ENCODE results near the gene TMEM179B. TPM values are rescaled to one million over a fixed set of nuclear protein-coding genes. Genes with fewer than 3 reads are reported as not detected.

Gene TMEM179B
- total and polyA plus RNA-seq, 9 of the 15 experiments (the other 6 are each of a cell fraction or from before 2014, with no cell fraction given), result 27.7 to 105 (median 37.0) TPM

DNA sequence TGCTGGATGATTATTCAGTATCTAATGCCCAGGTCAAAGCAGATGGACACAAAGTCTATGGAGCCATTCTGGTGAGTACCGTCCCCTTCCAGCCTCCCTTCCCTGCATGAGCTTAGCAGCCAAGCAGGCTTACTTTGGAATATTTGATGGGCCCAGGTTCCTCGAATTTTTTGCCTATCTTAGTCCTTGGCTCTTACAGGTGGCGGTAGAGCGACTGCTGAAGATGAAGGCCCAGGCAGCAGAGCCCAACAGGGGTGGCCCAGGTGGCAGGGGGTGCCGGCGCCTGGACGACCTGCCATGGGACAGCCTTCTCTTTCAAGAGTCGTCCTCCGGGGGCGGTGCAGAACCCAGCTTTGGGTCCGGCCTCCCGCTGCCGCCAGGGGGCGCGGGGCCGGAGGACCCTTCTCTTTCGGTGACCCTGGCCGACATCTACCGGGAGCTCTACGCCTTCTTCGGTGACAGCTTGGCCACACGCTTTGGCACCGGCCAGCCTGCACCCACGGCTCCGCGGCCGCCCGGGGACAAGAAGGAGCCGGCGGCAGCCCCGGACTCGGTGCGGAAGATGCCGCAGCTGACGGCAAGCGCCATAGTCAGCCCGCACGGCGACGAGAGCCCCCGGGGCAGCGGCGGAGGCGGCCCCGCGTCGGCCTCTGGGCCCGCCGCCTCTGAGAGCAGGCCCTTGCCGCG is 741 bp upstream of the TMEM179B start (continued):
- TF ChIP-seq, protein P1, sequence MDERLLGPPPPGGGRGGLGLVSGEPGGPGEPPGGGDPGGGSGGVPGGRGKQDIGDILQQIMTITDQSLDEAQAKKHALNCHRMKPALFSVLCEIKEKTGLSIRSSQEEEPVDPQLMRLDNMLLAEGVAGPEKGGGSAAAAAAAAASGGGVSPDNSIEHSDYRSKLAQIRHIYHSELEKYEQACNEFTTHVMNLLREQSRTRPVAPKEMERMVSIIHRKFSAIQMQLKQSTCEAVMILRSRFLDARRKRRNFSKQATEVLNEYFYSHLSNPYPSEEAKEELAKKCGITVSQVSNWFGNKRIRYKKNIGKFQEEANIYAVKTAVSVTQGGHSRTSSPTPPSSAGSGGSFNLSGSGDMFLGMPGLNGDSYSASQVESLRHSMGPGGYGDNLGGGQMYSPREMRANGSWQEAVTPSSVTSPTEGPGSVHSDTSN (CRISPR knock-in tag; IDR thresholded peaks at IDR 0.05; ENCODE audit: low read depth), result no peak
- TF ChIP-seq, protein P1 (tag; conservative IDR thresholded peaks at IDR 0.05; ENCODE audit: low read depth), result no peak
- TF ChIP-seq FOXJ2 (tag; IDR thresholded peaks at IDR 0.05), result no peak
- TF ChIP-seq NR2C1 (IDR thresholded peaks at IDR 0.05), result no peak; the same call in 1 of the 2 replicates
- TF ChIP-seq NR2C1 (tag; IDR thresholded peaks at IDR 0.05), result peak; percentile 66
- no peak for TF ChIP-seq ELF4 (CRISPR knock-in tag; IDR thresholded peaks at IDR 0.05)
- no peak for TF ChIP-seq RFX1 (IDR thresholded peaks at IDR 0.05)
- no peak for TF ChIP-seq KDM5B (IDR thresholded peaks at IDR 0.05; ENCODE audit: insufficient replicate concordance, low read depth, low read length)
- 0 out of 2 replicates have a peak, but pooled peaks have one; percentile 39 for TF ChIP-seq STAG1 (CRISPR knock-in tag; IDR thresholded peaks at IDR 0.05; ENCODE audit: borderline replicate concordance)
- TF ChIP-seq, protein P2, sequence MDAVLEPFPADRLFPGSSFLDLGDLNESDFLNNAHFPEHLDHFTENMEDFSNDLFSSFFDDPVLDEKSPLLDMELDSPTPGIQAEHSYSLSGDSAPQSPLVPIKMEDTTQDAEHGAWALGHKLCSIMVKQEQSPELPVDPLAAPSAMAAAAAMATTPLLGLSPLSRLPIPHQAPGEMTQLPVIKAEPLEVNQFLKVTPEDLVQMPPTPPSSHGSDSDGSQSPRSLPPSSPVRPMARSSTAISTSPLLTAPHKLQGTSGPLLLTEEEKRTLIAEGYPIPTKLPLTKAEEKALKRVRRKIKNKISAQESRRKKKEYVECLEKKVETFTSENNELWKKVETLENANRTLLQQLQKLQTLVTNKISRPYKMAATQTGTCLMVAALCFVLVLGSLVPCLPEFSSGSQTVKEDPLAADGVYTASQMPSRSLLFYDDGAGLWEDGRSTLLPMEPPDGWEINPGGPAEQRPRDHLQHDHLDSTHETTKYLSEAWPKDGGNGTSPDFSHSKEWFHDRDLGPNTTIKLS (IDR thresholded peaks at IDR 0.05; ENCODE audit: borderline replicate concordance, low read depth), result 0 out of 2 replicates have a peak, but pooled peaks have one; percentile 9
- TF ChIP-seq PHF20 (IDR thresholded peaks at IDR 0.05; ENCODE audit: partially characterized antibody), result peak; percentile 15
- TF ChIP-seq CBFB (CRISPR knock-in tag; IDR thresholded peaks at IDR 0.05), result no peak
- no peak; the same call in 1 of the 2 replicates for TF ChIP-seq ZNF24 (IDR thresholded peaks at IDR 0.05)
- no peak for TF ChIP-seq NCOR1 (IDR thresholded peaks at IDR 0.05)
- TF ChIP-seq, protein P3, sequence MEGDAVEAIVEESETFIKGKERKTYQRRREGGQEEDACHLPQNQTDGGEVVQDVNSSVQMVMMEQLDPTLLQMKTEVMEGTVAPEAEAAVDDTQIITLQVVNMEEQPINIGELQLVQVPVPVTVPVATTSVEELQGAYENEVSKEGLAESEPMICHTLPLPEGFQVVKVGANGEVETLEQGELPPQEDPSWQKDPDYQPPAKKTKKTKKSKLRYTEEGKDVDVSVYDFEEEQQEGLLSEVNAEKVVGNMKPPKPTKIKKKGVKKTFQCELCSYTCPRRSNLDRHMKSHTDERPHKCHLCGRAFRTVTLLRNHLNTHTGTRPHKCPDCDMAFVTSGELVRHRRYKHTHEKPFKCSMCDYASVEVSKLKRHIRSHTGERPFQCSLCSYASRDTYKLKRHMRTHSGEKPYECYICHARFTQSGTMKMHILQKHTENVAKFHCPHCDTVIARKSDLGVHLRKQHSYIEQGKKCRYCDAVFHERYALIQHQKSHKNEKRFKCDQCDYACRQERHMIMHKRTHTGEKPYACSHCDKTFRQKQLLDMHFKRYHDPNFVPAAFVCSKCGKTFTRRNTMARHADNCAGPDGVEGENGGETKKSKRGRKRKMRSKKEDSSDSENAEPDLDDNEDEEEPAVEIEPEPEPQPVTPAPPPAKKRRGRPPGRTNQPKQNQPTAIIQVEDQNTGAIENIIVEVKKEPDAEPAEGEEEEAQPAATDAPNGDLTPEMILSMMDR (IDR thresholded peaks at IDR 0.05 in 2 of 3, conservative IDR thresholded peaks at IDR 0.05 in 1 of 3; ENCODE audit: insufficient read depth in 2 of 3, low read depth in 1 of 3, low read length in 3 of 3), result peak; percentile 98 to 100 (median 100)
- TF ChIP-seq STAT5B (CRISPR knock-in tag; IDR thresholded peaks at IDR 0.05), result no peak
- peak; percentile 47 for TF ChIP-seq TBP (optimal IDR thresholded peaks at IDR 0.05; ENCODE audit: low read depth, low read length)
- no peak for TF ChIP-seq ZNF79 (CRISPR knock-in tag; IDR thresholded peaks at IDR 0.05; ENCODE audit: low read depth)
- TF ChIP-seq, protein P4, sequence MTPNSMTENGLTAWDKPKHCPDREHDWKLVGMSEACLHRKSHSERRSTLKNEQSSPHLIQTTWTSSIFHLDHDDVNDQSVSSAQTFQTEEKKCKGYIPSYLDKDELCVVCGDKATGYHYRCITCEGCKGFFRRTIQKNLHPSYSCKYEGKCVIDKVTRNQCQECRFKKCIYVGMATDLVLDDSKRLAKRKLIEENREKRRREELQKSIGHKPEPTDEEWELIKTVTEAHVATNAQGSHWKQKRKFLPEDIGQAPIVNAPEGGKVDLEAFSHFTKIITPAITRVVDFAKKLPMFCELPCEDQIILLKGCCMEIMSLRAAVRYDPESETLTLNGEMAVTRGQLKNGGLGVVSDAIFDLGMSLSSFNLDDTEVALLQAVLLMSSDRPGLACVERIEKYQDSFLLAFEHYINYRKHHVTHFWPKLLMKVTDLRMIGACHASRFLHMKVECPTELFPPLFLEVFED (CRISPR knock-in tag; conservative IDR thresholded peaks at IDR 0.05), result no peak
